ENCODE results near the gene APC2. TPM values are rescaled to one million over a fixed set of nuclear protein-coding genes. Genes with fewer than 3 reads are reported as not detected.

The APC2 gene
- total RNA-seq, 1 experiment from 2014 or later: not detected

DNA sequence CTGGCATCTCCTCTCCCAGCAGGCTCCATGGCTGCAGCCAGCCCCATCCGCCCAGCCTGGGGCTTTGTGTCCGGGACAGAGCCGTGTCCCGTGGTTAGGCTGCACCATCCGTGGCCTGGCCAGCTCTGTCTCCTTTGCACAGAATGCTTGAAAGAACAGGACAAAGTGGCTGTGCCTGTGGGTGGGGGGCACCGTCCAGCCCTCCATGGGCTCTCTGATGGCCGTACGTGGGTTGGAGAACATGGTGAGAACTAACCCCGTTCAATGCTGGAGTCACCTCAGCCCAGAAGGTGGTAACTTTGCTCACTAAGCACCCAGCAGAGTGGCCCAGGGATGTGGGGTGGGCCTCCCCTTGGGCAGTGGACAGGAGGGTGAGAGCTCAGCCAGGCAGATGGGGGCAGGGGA, 8.9 kb upstream of the APC2 start:
- in situ Hi-C loops (cut with HindIII; ENCODE audit: low pct_unique_long_range_greater_than_20kb, low sequenced_read_pairs): no loop called here
- no peak for DNase-seq (ENCODE audit: low read depth)

DNA sequence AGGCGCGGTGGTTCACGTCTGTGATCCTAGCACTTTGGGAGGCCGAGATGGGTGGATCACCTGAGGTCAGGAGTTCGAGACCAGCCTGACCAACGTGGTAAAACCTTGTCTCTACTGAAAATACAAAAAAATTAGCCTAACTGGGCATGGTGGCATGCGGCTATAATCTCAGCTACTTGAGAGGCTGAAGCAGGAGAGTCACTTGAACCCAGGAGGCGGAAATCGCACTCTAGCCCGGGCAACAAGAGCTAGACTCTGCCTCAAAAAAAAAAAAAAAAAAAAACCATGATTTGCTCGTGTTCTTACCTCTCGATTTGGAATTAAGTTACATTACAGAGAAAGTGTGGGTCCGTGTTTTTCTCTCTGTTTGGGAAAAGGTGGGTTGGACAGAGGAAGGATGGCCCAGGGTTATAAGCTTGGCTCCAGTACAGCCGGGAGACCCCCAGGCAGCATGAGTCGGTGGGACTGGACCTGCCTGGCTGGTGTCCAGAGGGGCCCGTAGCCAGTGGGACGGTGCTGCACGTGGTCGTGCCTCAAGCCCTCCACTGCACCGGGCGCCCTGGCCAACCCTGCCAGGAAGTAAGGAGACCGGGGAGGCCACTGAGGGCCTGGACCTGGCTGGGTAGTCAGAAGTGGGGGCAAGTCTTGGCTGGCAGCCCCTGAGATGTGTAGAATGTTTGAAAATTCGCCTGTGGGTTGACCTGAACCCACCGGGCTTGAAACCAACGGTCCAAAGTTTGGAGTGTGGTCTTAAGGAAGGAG, 8.1 kb upstream of the APC2 start:
- in situ Hi-C loops (cut with HindIII; ENCODE audit: low pct_unique_long_range_greater_than_20kb, low sequenced_read_pairs): no loop called here
- no peak for DNase-seq (ENCODE audit: low read depth)

DNA sequence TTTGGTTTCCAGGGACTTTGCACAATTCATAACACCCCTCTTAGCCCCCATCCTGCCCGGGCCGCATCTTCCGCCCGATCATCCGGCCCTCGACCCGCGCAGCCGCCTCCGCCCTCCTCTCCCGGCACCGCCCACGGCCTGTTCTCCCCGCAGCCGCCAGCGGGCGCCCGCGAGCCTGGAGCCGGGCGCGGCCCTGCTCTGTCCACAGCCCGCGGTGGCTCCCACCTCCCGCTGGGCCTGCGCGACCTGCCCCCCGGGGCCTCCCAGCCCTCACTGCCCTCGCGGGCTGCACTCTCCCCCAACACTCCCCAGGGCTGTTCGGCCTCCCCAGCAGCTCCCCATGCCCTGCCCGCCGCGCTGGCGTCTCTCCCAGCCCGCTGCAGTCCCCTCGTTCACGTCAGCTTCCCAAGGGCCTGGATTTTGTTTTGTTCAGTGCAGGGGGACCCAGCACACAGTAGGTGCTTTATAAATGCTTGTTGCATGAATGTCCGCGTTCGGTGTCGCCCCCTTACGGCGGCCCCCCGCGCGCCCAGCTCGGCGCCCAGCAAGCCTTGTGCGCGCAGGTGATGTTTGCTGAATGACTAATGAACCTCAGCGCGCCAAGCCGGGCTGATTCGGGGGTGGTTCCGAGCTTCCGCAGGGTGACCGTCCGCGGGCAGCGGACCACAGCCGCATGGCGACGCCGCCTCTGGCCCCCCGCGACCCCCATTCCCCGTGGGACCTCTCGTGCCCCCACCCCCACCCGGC, 4.6 kb upstream of the APC2 start:
- peak; percentile 52 for DNase-seq (ENCODE audit: low read depth)
- in situ Hi-C loops (cut with HindIII; ENCODE audit: low pct_unique_long_range_greater_than_20kb, low sequenced_read_pairs): no loop called here

DNA sequence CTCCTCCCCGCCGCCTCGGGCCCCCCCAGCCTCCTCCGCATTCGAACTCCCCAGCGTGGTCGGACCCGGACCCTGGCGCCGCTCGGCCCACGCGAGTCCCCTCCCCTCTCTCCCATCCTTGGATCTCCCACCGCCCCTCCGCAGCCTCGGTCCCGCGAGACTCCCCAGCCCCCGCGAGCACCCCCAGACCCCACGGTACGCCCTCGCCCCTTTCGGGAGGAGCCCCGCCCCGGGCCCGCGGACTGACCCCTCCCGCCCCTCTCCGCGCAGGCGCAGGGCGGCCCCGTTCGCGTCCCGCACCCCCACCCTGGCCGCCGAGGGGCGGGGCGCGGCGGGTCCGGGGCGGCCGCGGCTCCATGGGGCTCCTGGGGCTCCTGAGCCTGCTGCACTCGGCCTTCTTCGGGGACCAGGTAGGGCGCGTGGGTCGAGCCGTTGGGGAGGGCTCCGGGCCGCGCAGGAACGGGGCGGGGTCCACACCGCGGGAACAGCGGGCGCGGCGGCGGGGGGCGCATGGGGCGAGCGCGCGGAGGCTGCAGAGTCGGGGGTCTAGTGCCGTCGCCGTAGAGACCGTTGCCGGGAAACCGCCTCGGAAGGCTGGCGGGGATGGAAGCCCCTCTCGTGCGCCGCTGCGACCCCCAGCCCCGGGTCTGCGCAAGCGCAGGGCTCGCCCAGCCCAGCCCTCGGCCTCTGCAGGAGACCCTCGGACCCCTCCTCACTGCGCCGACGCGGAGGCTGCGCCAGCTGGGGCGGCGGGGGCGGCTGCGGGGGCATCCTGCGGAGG, 3.8 kb upstream of the APC2 start:
- no peak for DNase-seq (ENCODE audit: low read depth)
- in situ Hi-C loops (cut with HindIII; ENCODE audit: low pct_unique_long_range_greater_than_20kb, low sequenced_read_pairs): no loop called here

DNA sequence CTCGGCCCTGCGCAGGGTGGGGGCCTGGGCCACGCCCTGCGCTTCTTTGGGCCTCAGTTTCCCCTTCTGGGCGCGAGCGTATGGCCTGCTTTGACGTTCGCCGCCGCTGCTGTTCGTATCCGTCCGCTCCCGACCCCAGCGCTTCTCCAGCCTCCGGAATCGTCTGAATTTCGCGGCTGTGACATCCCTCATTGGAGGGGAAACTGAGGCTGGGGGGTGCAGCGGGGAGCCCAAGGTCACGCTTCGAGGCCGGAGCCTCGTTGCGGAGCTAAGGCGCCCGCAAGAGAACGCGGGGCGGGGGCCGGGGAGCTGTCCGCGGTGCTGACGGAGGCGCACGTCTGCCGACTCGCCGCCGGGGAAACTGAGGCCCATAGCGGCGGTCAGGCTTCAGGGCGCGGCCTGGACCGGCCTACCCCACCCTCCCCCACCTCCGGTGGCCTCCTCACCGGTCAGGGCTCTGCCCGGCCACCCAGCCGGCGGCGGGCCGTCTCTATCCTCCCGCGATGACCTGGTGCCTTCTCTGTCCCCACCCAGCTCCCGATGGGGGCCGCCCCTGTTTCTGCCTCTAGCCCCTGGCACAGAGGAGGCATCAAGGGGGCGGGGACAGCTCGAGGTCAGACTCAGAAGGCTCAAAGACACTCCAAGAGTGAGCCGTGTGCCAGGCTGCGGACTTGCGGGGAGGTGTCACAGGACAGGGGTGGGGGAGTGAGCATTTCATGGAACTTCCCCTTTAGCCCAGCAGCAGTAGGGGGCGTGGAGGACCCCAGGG, 3.0 kb upstream of the APC2 start:
- DNase-seq (ENCODE audit: low read depth): no peak
- in situ Hi-C loops (cut with HindIII; ENCODE audit: low pct_unique_long_range_greater_than_20kb, low sequenced_read_pairs): no loop called here

DNA sequence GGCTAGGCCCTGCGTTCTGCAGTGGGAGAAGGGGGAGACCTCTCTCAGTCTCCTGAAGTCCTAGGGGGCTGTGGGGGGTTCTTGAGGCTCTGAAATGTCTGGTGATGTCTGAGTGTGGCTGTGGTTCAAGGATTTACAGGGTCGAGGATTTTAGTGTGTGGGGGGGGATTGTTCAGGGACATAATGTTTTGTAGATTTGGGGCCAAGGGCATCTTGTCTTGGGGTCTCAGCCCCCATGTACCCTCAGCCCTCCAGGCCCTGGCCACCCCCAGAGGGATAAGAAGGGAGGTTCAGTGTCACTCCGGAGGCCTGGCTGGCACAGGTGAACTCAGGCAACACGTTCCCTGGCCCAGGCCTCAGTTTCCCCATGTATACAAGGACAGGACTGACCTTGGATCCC, 2.4 kb upstream of the APC2 start:
- no peak for DNase-seq (ENCODE audit: low read depth)
- in situ Hi-C loops (cut with HindIII; ENCODE audit: low pct_unique_long_range_greater_than_20kb, low sequenced_read_pairs): no loop called here

DNA sequence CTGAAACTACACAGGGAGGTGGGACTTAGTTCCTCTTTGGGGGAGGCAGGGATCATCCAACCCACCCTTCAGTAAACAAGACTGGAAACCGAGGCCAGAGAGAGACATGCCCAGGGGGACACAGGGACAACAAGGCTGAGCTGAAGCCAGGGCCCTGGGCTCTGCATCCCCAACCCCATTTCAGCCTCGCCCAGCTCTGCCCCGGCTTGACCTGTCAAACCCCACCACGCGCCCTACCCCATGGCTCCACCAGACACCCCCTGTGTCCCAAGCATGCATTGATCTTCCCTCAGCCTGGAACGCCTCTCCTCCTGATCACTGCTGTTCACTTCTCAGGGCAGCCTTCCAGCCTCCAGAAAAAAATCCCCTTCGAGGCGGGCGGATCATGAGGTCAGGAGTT, 2.0 kb upstream of the APC2 start:
- in situ Hi-C loops (cut with HindIII; ENCODE audit: low pct_unique_long_range_greater_than_20kb, low sequenced_read_pairs): no loop called here
- no peak for DNase-seq (ENCODE audit: low read depth)

DNA sequence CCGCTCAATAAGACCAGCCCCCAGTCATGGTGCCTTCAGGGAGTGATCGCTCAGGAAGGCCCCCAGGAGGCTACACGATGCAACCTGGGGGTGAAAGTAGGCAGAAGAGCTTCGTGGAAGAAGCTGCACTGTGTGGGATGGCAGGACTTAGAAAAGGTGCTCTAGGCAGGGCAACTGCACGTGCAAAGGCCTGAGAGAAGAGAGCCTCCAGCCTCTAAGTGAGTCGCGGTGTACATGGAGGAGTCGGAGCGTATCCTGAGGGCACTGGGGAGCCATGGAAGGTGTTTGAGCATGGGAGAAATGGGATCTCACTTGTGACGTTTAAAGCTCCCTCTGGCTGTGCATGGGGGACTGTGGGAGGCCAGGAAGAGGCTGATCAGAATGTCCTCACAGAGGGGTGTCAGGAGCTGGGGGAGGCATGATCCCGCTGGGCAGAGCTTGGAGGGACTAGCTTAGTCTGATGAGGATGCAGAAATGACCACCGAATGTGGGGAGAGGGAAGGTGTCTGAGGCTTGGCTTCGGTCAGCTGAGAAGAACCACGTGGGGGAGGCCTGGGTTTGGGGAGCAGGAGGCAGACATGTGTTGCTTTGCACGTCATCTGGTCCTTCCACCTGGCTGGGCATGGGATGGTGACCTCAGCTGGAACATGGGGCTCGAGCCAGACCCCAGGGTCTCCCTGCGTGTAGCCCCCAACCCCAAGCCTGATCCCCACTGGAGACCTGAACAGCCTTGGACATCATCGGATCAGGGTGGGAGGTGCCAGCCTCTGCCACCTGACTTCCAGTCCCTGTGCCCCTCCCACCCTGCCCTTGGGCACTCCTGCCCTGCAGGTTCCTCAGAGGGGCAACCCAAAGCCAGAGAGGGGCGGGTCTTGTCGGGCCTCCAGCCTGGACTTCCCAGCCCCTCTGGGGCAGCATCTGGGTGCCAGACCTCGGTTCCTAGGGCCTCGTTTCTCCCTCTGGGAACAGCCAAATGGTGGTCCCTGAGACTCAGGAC, 1.1 kb downstream of the APC2 start:
- in situ Hi-C loops (cut with HindIII; ENCODE audit: low pct_unique_long_range_greater_than_20kb, low sequenced_read_pairs): no loop called here
- DNase-seq (ENCODE audit: low read depth): no peak

DNA sequence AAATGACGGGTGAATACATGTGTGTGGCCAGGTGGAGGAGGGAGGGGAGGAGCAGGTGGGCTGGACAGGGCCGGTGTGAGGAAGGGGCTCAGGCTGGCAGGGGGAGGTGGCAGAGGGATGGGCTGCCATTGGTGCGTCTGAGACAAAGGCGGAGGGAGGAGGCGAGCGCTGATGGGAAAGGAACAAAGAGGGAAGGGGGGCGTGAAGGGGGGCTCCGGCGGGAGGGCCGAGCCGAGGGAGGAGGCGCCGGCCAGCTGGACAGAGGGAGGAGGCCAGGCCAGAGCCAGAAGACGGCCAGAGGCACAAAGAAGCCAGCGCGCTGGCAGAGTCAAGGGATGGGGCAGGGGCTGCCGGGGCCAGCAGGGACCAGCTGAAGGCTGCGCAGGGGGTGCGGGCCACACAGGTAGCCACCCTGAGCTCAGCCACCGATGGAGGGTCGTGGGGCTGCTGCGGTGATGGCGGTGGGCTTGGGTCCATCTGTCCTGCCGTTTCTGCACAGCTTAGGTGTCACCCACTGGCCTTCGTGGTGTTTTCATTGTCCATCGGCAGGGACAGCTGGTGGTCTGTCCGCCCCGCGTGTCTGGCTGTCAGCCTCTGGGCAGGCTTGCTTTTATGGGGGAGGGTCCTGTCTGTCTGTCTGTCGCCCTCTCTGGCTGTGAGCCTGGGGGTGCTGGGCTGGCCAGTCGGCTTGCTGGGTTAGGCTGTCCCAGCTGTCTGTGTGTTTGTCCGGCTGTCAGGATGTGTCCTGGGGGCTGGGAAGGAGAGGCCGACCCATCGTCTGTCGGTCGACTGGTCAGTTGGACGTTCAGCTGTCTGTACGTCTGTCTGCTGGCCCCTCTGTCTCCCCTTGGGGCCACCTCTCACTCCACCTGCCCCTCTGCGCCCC, 2.2 kb downstream of the APC2 start:
- no peak for DNase-seq (ENCODE audit: low read depth)
- in situ Hi-C loops (cut with HindIII; ENCODE audit: low pct_unique_long_range_greater_than_20kb, low sequenced_read_pairs): no loop called here

DNA sequence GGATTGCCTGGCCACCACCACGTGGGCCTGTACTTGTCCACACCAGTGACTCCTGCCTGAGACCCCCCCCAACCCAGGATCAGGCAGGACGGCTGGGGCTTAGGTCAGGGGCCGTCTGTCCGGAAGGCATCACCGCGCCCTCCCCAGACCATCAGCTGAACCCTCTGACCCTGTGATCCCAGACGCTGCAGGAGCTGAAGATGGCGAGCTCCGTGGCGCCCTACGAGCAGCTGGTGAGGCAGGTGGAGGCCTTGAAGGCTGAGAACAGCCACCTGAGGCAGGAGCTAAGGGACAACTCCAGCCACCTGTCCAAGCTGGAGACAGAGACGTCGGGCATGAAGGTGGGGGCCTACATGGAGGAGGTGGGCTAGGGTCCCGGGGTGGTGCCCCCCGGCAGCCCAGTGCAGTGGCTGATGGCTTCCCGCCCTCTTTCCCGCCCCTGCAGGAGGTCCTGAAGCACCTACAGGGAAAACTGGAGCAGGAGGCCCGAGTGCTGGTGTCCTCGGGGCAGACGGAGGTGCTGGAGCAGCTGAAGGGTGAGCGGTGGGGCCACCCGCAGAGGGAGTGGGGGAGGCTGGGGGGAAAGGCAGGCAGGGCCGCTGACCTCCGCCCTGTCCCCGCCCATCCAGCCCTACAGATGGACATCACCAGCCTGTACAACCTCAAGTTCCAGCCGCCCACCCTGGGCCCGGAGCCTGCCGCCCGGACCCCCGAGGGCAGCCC, 3.0 kb downstream of the APC2 start:
- in situ Hi-C loops (cut with HindIII; ENCODE audit: low pct_unique_long_range_greater_than_20kb, low sequenced_read_pairs): no loop called here
- DNase-seq (ENCODE audit: low read depth): no peak

DNA sequence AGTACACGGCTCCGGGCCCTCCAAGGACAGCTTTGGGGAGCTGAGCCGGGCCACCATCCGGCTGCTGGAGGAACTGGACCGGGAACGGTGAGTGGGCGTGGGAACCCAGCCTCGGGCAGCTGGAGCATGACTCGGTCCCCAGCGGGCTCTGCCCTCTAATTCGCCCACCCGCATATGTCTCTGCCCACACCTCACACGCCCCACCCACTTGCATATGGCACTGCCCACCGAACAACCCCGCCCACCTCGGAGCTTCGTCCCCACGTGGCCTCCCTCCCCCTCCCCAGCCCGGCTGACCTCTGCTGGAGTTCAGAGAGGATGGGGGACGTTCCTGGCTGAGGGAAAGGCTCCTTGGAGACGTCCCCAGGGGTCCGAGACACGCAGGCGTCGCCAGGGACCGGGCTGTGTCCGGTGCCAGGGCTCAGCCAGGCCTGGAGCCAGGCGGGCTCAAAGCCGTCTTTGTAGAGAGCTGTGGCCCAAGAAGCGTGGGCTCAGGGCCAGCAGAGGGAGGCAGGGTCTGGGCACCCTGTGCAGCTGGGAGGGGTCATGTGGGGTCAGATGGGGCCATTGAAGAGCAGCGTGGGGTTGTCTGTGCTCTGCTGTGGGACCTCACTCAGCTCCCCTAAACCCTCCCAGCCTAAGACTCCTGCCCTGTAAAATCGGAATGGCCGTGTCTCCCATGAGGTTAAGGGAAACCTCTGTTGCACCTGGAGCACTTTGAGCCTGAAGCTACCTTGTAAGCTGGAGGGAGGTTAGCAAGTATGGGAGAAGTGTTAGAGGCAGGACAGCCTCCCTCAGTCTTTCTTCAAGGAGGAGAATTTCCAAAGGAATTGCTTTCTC, 3.8 kb downstream of the APC2 start:
- no peak for DNase-seq (ENCODE audit: low read depth)
- in situ Hi-C loops (cut with HindIII; ENCODE audit: low pct_unique_long_range_greater_than_20kb, low sequenced_read_pairs): no loop called here

DNA sequence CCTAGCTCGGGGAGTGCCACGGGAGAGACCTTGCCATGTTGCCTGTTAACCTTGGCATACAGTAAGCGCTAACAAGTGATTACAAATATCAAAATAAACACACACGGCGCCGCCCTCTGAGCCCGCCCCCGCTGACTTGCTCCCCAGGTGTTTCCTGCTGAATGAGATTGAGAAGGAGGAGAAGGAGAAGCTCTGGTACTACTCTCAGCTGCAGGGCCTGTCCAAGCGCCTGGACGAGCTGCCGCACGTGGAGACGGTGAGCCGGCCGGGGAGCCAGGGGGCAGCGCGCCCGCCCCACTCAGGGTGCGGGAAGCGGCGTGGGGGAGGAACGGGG, 5.0 kb downstream of the APC2 start:
- in situ Hi-C loops (cut with HindIII; ENCODE audit: low pct_unique_long_range_greater_than_20kb, low sequenced_read_pairs): no loop called here
- DNase-seq (ENCODE audit: low read depth): no peak

DNA sequence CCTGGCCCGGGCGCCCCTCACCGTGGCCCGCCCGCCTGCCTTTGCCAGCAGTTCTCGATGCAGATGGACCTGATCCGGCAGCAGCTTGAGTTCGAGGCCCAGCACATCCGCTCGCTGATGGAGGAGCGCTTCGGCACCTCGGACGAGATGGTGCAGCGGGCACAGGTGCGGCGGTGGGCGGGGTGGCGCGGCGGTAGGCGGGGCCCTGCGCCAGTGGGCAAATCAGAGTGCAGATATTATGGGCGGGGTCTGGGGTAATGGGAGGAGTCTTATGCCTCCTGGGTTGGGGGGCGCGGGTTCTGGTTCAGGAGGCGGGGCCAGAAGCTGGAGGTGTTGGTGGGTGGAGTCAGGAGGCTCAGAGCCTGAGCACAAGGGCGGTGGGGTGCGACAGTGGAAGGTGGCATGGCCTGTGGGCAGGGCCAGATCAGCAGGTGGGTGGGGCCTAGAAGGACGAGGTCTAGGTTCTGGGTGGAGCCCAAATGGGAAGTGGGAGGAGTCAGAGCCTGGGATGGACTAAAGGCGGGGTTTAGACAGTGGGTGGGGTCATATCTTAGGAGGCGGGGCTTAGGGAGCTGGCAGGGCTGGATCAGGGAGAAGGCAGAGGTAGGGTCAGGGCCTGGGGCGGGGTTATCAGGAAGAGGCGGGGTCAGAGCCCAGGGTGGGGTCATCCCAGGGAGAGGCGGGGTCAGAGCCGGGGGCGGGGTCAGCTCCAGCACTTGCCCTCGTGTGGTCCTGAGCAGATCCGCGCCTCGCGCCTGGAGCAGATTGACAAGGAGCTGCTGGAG, 5.6 kb downstream of the APC2 start:
- in situ Hi-C loops (cut with HindIII; ENCODE audit: low pct_unique_long_range_greater_than_20kb, low sequenced_read_pairs): no loop called here
- peak; percentile 78 for DNase-seq (ENCODE audit: low read depth)

DNA sequence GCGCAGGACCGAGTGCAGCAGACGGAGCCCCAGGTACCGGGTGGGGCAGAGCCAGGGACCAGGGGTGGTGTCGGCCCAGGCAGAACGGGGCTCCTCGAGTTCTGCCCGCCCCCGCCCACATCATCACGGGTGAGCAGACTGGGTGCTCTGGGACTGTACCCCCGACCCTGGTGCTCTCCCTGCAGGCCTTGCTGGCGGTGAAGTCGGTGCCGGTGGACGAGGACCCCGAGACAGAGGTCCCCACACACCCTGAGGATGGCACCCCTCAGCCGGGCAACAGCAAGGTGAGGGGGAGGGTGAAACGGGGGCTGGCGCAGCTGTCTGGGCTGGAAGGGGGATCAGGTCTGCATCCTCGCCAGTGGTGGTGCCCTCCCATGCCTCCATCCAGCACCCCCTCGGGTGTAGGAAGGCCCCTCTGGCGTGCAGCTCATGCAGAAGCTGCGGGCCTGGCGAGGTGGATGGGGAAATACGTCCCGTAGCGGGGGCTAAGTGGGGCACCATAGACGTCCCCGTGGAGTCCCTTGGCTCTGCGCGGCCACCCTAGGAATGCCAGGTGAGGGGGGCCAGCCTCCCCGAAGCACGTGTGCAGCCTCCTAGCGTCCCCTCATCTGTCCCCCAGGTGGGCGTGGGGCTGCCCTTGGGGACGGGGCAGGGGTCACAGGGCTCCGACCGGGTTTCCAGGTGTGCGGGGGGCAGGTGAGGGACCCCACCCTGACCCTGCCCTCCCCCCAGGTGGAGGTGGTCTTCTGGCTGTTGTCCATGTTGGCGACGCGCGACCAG, 6.4 kb downstream of the APC2 start:
- in situ Hi-C loops (cut with HindIII; ENCODE audit: low pct_unique_long_range_greater_than_20kb, low sequenced_read_pairs): no loop called here
- DNase-seq (ENCODE audit: low read depth): no peak

Measured in Caki2 (cell line).